Hematopoietic multipotent progenitor cell treated with erythropoietin and hydrocortisone succinate and interleukin-3 and kit ligand, for 4 days (in vitro differentiated cells): ENCODE measurements around the gene SSR4.
A peak's percentile ranks its signal among the peaks of the same experiment; 100 is the strongest.
"Not testable (repeated sequence)": the region's sequence is repeated elsewhere in the genome, so short reads cannot be mapped to it uniquely, and the experiment has no call there.

ENCODE experiments used
- DNase-seq: peaks from one replicate; pipeline ENCODE4 v3.0.0-alpha.2; 2015

SSR4 gene

DNA sequence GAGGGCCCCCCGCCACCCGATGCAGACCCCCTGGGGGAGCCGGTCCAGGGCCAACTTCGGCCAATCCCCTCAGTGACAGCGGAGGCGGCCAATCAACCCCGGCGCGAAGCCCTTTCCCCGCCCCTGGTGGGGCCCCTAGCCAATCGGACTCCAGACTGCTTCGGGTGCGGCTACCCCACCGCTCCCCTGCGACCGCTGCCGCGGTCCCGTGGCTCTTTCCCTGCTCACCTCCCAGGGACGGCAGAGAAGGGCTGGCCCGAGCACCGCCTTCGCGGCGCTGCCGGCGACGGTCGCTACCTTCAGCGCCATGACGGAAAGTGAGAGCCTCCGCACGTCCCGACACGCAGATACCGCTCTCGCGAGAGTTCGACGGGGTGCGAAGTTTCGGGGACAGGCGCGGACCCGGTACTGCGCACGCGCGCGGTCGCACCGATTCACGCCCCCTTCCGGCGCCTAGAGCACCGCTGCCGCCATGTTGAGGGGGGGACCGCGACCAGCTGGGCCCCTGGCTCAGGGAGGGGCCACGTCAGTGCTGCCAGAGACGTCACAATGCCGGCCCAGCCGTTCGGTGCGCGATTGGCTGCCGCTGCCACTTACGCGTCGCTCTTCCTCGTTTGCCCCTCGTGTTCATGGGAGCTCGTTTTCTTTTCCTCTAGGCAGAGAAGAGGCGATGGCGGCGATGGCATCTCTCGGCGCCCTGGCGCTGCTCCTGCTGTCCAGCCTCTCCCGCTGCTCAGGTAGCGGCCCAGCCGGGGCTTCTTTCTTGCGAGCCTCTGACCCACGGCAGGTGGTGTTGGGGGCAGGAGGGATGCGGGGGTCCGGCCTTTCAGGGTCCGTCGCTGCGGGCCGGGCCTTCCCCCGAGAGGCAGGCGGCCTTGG is at the start of gene SSR4, which contains the start of gene IDH3G:
Gene SSR4 (plus strand): TSS at position 651 of the 879 bp plus-strand sequence. CDS start 20 bp downstream, at position 671.
Gene IDH3G (minus strand): TSS at position 358 of the 879 bp plus-strand sequence. CDS start 49 bp downstream, at position 309.
- peak; percentile 96 for DNase-seq

DNA sequence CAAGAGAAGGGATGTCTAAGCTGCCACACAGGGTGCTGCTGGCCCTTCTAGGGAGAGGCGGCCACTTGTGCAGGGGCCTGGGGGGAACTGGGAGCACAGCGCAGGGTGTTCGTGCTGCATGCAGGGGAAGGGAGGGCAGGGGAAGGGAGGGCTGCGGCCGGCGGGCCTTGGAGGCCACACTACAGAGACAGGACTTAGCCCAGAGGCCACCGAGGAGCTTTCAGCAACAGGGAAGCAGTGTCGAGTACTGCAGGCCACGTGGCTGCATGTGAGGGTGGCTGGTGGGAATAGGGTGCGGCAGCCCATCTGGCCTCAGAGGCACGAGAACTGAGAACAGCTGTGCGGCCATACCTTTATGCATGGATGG is 49.4 kb upstream of the SSR4 start:
- not testable (repeated sequence) for DNase-seq

DNA sequence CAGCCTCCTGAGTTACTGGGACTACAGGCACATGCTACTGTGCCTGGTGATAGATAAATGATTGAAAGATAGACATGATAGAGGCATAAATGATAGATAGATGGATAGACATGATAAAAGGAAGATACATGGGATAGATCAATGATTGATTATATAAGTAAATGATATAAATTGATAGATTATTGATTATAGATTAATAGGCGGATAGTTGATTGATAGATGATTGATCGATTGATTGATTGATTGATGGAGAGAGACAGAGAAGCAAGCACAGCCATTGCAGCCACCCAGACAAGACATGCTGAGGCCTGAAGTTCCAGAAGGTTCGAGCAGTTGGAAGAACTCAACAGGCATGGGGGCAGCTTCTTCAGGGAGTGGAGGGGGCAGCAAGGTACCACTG is 48.1 kb upstream of the SSR4 start:
- no peak for DNase-seq

DNA sequence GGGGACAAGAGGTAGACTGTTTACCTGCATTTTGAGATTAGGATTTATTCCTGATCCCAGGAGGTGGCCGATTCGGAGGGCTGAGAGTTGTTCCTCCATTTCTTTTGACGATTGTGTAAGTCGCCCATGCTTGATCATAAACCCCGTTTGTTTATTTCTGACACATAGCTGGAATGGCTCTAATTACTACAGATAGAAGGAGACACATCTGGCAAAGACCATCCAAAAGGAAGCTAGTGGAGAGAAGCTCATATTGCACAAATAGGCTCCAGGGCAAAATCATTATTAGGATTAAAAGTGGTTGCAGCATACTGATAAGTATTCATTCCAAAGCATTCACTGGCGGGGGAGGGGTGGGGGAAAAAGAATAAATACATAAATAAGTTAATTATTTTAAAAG is 47.5 kb upstream of the SSR4 start:
- not testable (repeated sequence) for DNase-seq

DNA sequence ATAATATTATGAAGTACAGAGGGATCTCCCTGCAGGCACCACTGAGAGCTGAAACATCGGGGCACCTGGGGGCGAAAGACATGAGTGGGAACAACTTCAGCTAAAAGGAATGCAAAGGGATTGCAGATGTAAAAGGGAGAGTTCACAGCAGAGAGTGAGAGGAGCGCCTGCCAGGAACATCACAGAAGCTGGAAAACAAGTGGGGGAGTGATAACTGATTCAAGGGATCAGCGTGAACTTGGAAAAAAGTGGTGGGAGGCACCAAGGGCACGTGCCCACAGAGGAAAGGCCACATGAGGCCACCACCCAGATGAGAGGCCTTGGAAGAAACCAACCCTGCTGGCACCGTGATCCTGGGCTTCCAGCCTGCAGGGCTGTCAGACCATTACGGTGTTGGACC is 45.5 kb upstream of the SSR4 start:
- DNase-seq, result not testable (repeated sequence)

DNA sequence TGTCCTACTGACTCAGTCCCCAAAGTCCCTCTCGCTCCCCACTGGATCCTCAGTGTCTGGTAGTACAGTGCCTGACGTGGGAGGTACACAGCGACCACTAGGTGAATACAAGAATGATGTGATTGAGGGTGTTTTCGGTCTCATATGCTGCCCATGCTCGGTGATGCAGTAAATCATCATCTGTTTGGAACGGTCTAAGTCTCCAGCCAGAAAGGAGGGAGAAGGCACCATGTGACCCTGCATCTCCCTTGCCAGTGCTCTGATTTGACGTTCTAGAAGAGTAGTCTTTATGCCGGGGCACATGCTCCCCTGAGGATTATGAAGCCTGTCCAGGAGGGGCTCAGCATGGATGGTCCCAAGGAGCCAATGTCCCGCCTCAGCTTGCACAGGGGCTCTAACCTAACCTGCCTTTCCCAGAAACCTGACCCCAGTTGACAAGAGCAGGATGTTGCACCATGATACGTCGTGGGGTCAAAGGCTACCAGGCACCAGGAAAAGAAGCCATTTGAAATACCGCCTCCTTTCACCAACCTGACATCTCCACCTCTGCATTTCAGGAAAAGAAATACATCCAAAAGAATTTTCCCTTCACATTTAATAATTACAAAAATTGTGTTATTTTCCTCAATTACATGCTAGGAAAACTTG is 44.2 kb upstream of the SSR4 start:
- DNase-seq, result no peak

DNA sequence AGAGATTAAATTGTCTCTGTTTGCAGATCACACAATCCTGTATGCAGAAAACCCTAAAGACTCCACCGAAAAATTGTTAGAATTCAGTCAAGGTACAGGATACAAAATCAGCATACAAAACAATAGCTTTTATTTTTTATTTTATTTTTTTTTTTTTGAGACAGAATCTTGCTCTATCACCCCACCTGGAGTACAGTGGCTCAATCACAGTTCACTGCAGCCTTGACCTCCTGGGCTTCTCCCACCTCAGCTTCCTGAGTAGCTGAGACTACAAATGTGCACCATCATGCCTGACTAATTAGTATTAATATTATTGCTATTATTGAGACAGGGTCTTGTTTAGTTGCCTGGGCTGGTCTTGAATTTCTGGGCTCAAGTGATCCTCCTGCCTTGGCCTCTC is 39.3 kb upstream of the SSR4 start:
- DNase-seq, result no peak

DNA sequence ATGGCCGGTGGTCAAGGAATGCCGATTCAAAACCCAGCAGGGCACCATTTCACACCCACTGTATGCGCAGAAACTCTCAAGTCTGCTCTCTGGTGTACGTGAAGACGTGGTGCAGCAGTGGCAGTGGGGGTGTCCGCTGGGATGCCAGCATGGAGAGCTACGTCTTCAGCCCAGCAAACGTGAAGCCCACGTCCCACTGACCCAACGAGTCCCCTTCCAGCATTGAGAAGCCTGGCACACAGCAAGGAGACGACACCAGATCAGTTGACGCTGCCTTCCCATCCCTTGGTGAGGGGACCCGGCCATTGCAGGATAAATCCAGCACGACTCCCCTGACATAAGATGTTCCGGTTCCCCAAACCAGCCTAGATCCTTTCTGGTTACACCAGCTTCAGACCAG is 32.6 kb upstream of the SSR4 start:
- DNase-seq, result no peak

DNA sequence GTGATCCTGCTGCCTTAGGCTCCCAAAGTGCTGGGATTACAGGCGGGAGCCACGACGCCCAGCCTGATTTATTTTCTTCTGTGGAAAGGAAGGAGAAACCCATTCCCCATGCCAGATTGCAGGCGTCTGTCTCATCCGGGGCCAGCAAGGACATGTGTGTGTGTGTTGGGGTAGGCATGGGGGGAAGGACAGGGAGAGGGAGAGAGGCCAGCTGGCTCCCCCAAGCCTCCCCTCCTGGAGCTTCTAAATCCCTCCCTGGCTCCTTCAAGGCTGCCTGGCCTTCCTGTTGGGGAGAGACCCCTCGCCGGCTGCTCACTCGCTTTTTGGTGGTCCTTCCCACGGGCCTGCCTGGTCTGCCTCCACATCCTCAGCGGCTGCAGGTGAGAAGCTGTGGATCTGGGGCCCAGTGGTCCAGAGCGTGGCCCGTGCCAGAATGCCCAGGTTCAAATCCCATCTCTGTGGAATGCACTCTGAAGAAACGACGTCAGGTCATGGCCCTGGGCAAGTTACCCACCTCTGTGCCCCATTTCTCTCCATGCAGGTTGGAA is 31.8 kb upstream of the SSR4 start:
- DNase-seq, result no peak

DNA sequence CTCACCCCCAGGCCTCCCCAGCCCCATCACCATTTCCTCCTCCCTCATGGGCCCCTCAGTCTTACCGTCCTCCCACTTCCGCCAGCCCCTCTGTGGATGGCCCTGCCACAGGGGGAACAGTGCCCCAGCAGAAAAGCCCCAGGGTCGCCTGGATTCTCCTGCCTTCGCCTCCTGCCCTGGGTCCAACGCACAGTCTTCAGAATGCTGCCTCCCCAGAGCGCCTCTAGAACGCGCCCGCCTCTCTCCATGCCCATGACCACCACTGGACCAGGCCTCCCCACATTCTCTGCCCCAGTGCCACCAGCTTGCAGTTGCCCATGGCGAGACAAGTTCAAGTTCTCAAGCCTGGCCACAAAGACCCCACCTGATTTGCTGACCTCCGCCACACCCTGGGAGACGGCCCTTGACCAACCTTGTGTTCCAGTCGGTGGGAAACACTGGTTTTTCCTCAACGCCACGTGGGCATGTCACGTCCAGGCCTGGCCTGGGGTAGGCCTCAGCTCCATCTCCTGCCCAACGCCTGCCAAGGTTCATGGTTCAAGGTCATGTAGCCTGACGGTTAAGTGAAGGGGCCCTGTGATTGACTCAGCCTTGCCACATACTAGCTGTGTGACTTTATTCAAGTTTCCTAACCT is 31.1 kb upstream of the SSR4 start:
- DNase-seq, result no peak

DNA sequence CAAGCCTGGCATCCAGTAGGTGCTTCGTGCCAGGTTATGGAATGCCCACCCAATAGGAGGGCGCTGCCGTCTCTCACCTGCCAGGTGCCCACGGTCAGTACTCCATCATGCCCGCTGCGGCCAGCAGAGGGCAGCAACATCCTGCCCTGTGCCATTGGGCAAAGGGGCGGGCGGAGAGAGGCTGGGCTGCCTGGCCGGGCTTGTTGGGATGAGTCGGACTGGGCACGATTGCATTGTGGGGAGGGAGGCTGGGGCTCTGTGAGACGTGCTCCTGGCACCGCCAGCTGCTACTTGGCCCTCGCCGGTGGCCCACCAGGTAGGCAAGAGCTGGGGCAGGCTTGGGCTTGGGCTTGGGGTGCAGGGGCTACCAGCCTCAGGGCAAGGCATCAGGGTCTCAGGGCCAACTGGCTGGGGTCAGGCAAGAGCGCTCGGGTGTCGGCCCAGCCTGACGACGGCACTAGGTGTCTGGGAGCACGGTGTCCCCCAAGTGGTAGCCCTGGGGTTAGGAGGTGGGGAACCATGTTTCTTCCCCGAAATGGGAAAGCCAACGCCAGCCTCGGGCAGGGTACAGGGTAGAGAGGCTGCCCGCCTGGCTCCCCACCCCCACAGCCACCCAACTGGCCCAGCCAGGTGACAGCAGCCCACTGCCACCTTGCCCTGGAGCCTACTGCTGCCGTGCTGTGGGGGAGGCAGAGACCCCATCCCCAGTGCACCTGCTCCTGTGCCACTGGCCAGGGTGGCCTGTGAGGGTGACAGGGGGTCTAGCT is 30.3 kb upstream of the SSR4 start, which contains the start of gene PLXNB3:
Gene PLXNB3 (plus strand): TSS at position 261 of the 767 bp plus-strand sequence. CDS start 1,287 bp downstream, outside the sequence.
- DNase-seq, result peak; percentile 84

DNA sequence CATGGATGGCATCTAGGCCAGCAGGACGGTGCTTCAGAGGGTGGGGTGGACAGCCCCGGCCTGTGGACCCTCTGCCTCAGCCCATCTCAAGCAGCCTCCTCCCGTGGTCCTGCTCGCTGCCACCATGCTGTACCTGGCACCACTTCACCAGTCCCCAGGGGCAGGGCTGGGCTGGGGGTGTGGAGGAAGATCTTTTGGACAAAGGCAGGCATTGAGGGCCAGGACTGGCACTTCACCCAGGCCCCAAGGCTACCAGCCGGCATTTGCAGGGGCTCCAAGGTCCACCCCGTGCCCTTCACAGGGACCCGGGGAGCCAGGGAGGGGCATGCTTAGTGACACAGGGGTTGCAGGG is 29.7 kb upstream of the SSR4 start:
- DNase-seq, result no peak

DNA sequence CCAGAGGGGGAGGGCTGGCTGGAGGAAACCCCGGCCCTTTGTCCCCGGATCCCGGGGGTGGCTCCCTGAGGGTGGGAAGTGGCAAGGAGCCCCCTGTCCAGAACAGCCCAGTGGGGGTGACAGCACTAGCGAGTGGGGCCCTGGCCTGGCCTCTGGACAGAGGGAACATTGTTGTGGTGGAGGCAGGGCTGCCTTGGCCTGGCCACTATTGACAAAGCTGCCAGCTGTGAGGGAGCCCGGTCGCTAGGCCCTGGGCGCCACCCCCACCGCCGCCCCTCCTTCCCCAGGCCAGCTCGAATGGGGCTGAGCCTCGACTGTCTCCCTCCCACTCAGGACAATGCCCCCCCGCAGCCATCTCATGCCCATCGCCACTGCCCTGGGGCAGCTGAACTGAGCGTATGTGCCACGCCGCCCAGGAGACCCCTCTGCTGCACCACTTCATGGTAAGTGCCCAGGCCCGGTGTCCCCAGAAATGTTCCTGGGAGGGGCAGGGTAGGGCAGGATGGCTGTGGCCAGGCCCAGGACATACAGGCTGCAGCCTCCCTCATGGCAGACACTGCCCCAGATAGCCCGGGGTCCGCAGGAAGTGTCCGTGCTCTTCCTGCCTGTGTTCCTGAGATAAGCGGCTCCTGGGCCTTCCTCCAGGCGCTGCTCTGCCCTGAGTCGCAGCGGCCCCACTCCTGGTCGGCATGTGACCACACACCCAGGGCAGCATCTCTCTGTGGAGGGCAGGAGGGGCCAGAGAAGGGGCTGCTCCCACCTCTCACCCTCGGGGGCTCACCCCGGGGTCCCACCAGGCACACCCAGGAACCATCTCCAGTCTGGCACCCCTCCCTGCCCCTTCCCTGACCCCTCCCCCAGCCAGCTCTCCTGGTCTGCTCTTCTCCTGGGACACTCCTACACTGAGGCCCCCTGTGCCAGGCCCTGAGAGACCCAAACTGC is 29.1 kb upstream of the SSR4 start:
- DNase-seq, result peak; percentile 83

DNA sequence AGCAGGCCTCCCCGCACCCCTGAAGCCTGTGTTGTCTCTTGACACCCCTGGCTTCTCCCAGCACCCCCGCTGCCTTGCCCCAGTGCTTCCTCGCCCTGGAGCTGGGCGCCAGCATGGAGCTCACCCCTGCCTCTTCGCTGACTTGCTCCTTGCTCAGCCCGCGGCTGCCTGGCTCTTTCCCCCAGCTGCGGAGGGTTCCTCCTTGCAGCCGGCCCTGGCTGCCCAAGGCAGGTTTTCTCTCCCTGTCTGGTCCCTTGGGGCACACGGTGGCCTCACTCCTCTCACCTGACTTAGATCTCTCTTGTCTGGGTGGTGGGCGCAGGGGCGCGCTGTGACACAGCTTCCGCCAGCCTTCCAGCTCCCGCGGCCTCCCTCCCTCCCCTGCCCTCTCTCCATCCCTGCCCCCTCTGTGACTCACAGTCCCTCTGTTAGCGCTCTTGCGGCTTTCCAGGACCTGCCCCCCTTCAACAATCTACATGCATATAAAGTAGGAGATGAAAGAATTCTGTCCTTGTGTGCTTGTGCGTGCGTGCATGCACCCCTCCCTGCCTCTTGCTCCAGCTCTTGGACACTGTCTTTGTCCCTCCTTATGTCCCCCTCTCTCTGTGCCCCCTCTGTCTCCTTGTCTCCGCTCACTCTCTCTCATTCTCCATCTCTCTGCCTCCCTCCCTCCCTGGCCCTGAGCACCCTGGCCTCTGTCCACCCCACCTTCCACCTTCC is 28.2 kb upstream of the SSR4 start:
- DNase-seq, result peak; percentile 90

DNA sequence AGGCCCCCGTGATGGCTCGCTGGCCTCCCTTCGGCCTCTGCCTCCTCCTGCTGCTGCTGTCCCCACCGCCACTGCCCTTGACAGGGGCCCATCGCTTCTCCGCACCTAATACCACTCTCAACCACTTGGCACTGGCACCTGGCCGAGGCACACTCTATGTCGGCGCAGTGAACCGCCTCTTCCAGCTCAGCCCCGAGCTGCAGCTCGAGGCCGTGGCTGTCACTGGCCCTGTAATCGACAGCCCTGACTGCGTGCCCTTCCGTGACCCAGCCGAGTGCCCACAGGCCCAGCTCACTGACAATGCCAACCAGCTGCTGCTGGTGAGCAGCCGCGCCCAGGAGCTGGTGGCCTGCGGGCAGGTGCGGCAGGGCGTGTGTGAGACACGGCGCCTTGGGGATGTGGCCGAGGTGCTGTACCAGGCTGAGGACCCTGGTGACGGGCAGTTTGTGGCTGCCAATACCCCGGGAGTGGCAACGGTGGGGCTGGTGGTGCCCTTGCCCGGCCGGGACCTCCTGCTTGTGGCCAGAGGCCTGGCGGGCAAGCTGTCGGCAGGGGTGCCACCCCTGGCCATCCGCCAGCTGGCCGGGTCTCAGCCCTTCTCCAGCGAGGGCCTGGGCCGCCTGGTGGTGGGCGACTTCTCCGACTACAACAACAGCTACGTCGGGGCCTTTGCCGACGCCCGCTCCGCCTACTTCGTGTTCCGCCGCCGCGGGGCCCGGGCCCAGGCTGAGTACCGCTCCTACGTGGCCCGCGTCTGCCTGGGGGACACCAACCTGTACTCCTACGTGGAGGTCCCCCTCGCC is 27.4 kb upstream of the SSR4 start:
- DNase-seq, result no peak

DNA sequence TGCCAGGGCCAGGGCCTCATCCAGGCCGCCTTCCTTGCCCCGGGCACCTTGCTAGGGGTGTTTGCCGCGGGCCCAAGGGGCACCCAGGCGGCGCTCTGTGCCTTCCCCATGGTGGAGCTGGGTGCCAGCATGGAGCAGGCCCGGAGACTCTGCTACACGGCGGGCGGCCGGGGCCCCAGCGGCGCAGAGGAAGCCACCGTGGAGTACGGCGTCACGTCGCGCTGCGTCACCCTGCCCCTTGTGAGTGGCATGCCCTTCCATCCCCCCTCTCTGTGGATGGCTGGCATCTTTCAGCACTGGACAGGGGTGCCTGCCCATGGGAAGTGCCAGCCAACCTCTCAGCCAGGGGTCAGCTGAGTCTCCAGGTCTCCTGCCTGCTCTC is 26.8 kb upstream of the SSR4 start:
- DNase-seq, result no peak

DNA sequence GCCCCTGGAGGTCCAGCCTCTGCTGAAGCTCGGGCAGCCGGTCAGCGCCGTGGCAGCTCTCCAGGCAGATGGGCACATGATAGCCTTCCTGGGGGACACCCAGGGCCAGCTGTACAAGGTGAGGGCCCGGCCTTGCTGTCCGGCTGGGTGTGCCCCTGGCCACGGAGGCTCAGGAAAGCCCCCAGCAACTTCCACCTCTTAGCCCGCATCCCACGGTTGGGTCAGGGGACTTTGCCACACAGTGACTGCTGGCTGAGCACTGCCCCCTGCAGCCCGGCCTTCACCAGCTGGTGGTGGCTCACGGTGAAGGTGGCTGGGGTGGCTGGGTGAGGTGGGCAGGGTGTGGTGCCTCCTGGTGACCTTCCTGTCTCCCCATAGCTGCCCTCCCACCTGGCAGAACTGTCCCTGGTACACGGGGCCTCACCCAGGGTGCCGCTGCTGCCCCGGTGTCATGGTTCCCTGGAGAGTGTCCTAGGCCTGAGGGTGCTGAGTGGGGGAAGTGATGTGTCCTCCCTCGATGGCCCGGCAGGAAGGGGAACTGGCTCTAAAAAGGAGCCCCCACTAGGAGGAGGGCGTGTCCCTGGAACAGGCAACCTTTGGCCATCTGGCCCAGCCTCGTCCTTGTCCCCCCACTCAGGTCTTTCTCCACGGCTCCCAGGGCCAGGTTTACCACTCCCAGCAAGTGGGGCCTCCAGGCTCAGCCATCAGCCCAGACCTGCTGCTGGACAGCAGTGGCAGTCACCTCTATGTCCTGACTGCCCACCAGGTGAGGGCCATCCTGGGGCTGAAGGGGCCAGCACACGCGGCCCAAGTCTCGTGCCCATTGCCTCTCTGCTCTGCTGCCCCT is 25.9 kb upstream of the SSR4 start:
- peak; percentile 26 for DNase-seq

DNA sequence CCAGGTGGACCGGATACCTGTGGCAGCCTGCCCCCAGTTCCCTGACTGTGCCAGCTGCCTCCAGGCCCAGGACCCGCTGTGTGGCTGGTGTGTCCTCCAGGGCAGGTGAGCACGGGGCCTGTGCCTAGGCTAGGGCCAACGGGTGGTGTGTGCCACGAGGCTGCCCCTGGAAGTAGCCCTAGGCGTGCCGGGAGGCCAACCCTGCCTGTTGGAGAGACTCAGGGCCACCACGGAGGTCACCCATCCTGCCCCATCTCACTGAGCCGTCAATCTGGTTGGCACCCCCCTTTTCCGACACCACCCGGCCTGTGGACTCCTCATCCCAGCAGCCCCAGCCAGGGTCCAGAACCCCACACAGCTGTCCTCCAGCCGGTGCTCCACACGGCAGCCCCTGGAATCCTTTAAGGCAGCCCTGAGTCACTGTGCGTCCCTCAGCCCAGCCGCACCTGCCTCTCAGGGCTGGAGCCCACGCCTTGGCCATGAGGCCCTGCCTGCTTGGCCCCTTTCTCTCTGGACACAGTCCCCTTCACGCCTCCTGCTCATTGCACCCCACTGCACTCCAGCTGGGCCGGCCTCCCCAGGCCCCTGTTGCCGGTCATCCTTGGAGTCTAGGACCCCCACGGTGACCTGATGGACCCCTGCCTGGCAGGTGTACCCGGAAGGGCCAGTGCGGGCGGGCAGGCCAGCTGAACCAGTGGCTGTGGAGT is 25.2 kb upstream of the SSR4 start:
- DNase-seq, result no peak
